Hippocampal formation (tissue), 2 donors: ENCODE measurements around the gene DDX47.
A peak's percentile ranks its signal among the peaks of the same experiment; 100 is the strongest.

Experiments
- DNase-seq, 2 donors: peaks; one replicate each; lab custom pipeline; 2025; lab: John Stamatoyannopoulos, UW

Gene DDX47

GRCh38 chr12:12813120-12814101 is at the start of gene DDX47:
Gene DDX47, plus strand, starts transcription at chr12:12813346. Its CDS starts 22 bp downstream, at chr12:12813368.
- DNase-seq: peak; percentile 82 to 90

- DNase-seq: no peak
Measured at GRCh38 chr12:12764824-12765223, 48.3 kb upstream of the DDX47 start.

- no peak for DNase-seq
Measured at GRCh38 chr12:12770262-12770661, 42.9 kb upstream of the DDX47 start.

- no peak for DNase-seq
Measured at GRCh38 chr12:12774791-12775190, 38.4 kb upstream of the DDX47 start.

- no peak for DNase-seq
Measured at GRCh38 chr12:12776261-12776660, 36.9 kb upstream of the DDX47 start.

GRCh38 chr12:12777092-12777491 is 36.1 kb upstream of the DDX47 start:
- DNase-seq: no peak

GRCh38 chr12:12779007-12779406 is 34.1 kb upstream of the DDX47 start:
- no peak for DNase-seq

- DNase-seq: no peak
Measured at GRCh38 chr12:12779529-12779928, 33.6 kb upstream of the DDX47 start.

GRCh38 chr12:12784116-12784515 is 29.0 kb upstream of the DDX47 start:
- DNase-seq: no peak

GRCh38 chr12:12784911-12785814 is 28.0 kb upstream of the DDX47 start, which contains the start of gene APOLD1:
Gene APOLD1, plus strand, starts transcription at chr12:12785659. Its CDS starts 33 bp downstream, at chr12:12785692.
- DNase-seq: no peak

GRCh38 chr12:12786351-12786705 is 26.8 kb upstream of the DDX47 start:
- DNase-seq: no peak

GRCh38 chr12:12786706-12787601 is 26.2 kb upstream of the DDX47 start:
- peak; percentile 77 to 79 for DNase-seq

- DNase-seq: no peak
Measured at GRCh38 chr12:12788131-12788530, 25.0 kb upstream of the DDX47 start.

GRCh38 chr12:12788675-12789368 is 24.3 kb upstream of the DDX47 start:
- DNase-seq: peak; percentile 46 to 80

GRCh38 chr12:12790956-12791355 is 22.2 kb upstream of the DDX47 start:
- DNase-seq: no peak

GRCh38 chr12:12791756-12792369 is 21.3 kb upstream of the DDX47 start:
- no peak for DNase-seq

- no peak for DNase-seq
Measured at GRCh38 chr12:12792421-12792820, 20.7 kb upstream of the DDX47 start.

- DNase-seq: no peak
Measured at GRCh38 chr12:12794686-12795085, 18.5 kb upstream of the DDX47 start.

GRCh38 chr12:12796171-12796570 is 17.0 kb upstream of the DDX47 start:
- no peak for DNase-seq
